Measurements from ENCODE around the gene STPG3.

Gene STPG3

GRCh38 chr9:137302118-137302448, 51.0 kb downstream of the STPG3 start, which contains the start of gene NRARP:
Gene NRARP (minus strand): TSS chr9:137302271. CDS start chr9:137301928, 343 bp downstream.
- peak; percentile 84 for DNase-seq (ENCODE audit: low spot score)

DNA sequence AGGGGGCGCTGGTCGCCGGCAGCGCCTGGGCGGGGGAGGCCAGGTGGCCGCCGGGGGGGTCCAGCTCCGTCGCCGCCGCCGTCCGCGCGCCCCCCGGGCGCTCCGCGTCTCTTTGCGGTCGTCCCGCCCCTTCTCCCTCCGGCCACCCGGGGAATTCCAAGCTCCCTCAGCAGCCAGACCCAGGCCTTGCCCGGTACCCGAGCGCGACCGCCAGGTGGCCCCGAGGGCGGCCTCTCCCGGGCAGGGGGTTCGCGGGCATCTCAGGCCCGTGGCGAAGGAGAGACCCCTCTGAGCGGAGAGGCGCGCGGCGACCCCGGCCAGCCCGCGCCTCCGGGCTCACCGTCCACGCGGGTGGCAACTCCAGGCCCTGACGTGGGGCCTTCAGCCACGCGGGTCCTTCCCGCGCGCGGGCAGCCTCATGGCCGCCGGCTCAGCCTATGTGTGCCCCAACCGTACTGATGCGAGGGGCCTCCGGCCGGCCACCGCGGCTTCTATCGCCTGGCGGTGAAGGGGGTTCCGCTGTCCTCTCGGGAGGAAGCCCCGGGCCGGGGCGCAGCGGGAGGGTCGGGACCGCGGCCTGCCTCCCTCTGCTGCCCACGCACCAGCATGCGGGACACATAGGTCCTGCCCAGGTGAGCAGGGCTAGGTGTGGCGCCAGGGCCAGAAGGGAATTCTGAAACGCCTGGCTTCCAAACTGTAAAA, 51.5 kb downstream of the STPG3 start:
- no peak for DNase-seq (ENCODE audit: low spot score)
